Lower leg skin (tissue), 4 donors: Measurements from ENCODE around the gene OSTN. TPM values are rescaled to one million over a fixed set of nuclear protein-coding genes. Genes with fewer than 3 reads are reported as not detected.
"Not testable (repeated sequence)": the region's sequence is repeated elsewhere in the genome, so short reads cannot be mapped to it uniquely, and the experiment has no call there.

ENCODE experiments used
- DNase-seq, 2 donors: peaks; one replicate each; pipeline ENCODE4 v3.0.0-alpha.2; 2019; ENCODE audit warnings: low spot score in 2 of 2
- H3K4me3 ChIP-seq: fragments of 200-600 bp; sonication (generic); 2 replicates; pipeline ENCODE4 v1.5.1; 2017; ENCODE audit warnings: mild to moderate bottlenecking, low read depth; ENCODE audit not compliant: poor library complexity, severe bottlenecking
- CTCF ChIP-seq, 3 donors: fragments of 450-650 bp; IDR thresholded peaks; one replicate each; pipeline ENCODE4 v1.5.1; 2016; ENCODE audit warnings: antibody characterized with exemption in 3 of 3, mild to moderate bottlenecking in 3 of 3, moderate library complexity in 2 of 3
- POLR2A ChIP-seq, 2 donors: fragments of 450-650 bp; IDR thresholded peaks; one replicate each; pipeline ENCODE4 v1.6.1; 2016 to 2017; ENCODE audit warnings: antibody characterized with exemption in 2 of 2, mild to moderate bottlenecking in 1 of 2, moderate library complexity in 1 of 2
- WGBS, 2 donors: methylation state at CpG; one replicate each; pipeline ENCODE4 v1.1.5; 2018; 5-methylcytosine and 5-hydroxymethylcytosine counted together
- intact Hi-C: fragments of 100-400 bp; cut with DNase I; formaldehyde crosslinking; loops from one replicate; pipeline ENCODE4 v1.15.0; 2023; ENCODE audit warnings: low total_unique reads
- total RNA-seq, 4 donors: library from RNA; depleted of rRNA; stranded (reverse); fragments of >200 nt; gene quantifications; one replicate each; pipeline ENCODE4 v1.1.0, GENCODE V29; 2016

Gene OSTN
- total RNA-seq, 4 donors from 2014 or later, result not detected

GRCh38 chr3:191166368-191166767 is 32.7 kb upstream of the OSTN start:
- TF ChIP-seq POLR2A (IDR thresholded peaks at IDR 0.05) (no peak), CTCF (IDR thresholded peaks at IDR 0.05) (no peak)
- intact Hi-C loops, result no loop called here
- 56 to 85% methylated on average over 3 of the region's 3 CpGs for WGBS, 2 donors

GRCh38 chr3:191169566-191169965 is 29.5 kb upstream of the OSTN start:
- no peak for DNase-seq
- intact Hi-C loops, result no loop called here
- no peak overlapping the region for H3K4me3 ChIP-seq
- TF ChIP-seq POLR2A (IDR thresholded peaks at IDR 0.05), result no peak
- no peak for TF ChIP-seq CTCF (IDR thresholded peaks at IDR 0.05)

More at GRCh38 chr3:191166368-191166767, 32.7 kb upstream of the OSTN start:
- no peak overlapping the region for H3K4me3 ChIP-seq
- DNase-seq, result no peak

- TF ChIP-seq POLR2A (IDR thresholded peaks at IDR 0.05), result no peak
- TF ChIP-seq CTCF (IDR thresholded peaks at IDR 0.05), result no peak
- no peak overlapping the region for H3K4me3 ChIP-seq
- DNase-seq, result no peak
- 94% methylated on average over 2 of the region's 2 CpGs for WGBS, 2 donors
- intact Hi-C loops, result no loop called here
Observed at GRCh38 chr3:191170097-191170496, 28.9 kb upstream of the OSTN start.

- H3K4me3 ChIP-seq, result no peak overlapping the region
- TF ChIP-seq CTCF (IDR thresholded peaks at IDR 0.05), result no peak
- no peak for TF ChIP-seq POLR2A (IDR thresholded peaks at IDR 0.05)
- WGBS, 2 donors, result 67 to 86% methylated on average over 3 of the region's 3 CpGs
- DNase-seq, result no peak
- intact Hi-C loops, result no loop called here
Observed at GRCh38 chr3:191175102-191175501, 23.9 kb upstream of the OSTN start.

GRCh38 chr3:191176038-191176785 is 22.8 kb upstream of the OSTN start:
- intact Hi-C loops, result loop anchor here (1.0 kb wide), 1 partner anchor 15 kb away; no protein-coding TSS in a partner anchor
- no peak for DNase-seq
- TF ChIP-seq POLR2A (IDR thresholded peaks at IDR 0.05), result no peak
- no peak for TF ChIP-seq CTCF (IDR thresholded peaks at IDR 0.05)
- no peak overlapping the region for H3K4me3 ChIP-seq
- 79 to 81% methylated on average over 3 of the region's 3 CpGs for WGBS, 2 donors

GRCh38 chr3:191185382-191185781 is 13.7 kb upstream of the OSTN start:
- H3K4me3 ChIP-seq, DNase-seq, intact Hi-C loops: not testable (repeated sequence)
- 87 to 91% methylated on average over 9 of the region's 9 CpGs for WGBS, 2 donors

GRCh38 chr3:191188246-191188645 is 10.8 kb upstream of the OSTN start:
- 88 to 91% methylated on average over 5 of the region's 5 CpGs for WGBS, 2 donors
- intact Hi-C loops, H3K4me3 ChIP-seq, DNase-seq: not testable (repeated sequence)

- intact Hi-C loops, DNase-seq, H3K4me3 ChIP-seq: not testable (repeated sequence)
- 89 to 96% methylated on average over 4 of the region's 4 CpGs for WGBS, 2 donors
Observed at GRCh38 chr3:191192270-191192669, 6.8 kb upstream of the OSTN start.
